ENCODE measurements around the gene ATG14.

- TF ChIP-seq TAF1 (IDR thresholded peaks at IDR 0.05; ENCODE audit: low read depth, low read length): no peak
- TF ChIP-seq CTCF (IDR thresholded peaks at IDR 0.05; ENCODE audit: control extremely low read depth in 1 of 3, insufficient read depth in 1 of 3, low read depth in 1 of 3, low read length in 3 of 3): no peak
- TF ChIP-seq POLR2AphosphoS5 (IDR thresholded peaks at IDR 0.05; ENCODE audit: low read depth, low read length): no peak
- no peak for TF ChIP-seq JUN (IDR thresholded peaks at IDR 0.05; ENCODE audit: low read depth, low read length)
- no peak for TF ChIP-seq CREB1 (IDR thresholded peaks at IDR 0.05)
- TF ChIP-seq MAX (IDR thresholded peaks at IDR 0.05): no peak
- TF ChIP-seq NRF1 (IDR thresholded peaks at IDR 0.05; ENCODE audit: low read depth, low read length): no peak
- TF ChIP-seq BCL11A (IDR thresholded peaks at IDR 0.05; ENCODE audit: low read depth in 2 of 2, low read length in 2 of 2): no peak
- TF ChIP-seq EP300 (IDR thresholded peaks at IDR 0.05; ENCODE audit: borderline replicate concordance in 1 of 2, low read depth in 2 of 2, low read length in 2 of 2): no peak
- no peak for TF ChIP-seq RXRA (IDR thresholded peaks at IDR 0.05; ENCODE audit: insufficient read depth, low read depth, low read length)
- TF ChIP-seq JUND (IDR thresholded peaks at IDR 0.05; ENCODE audit: low read length): no peak
Measured at GRCh38 chr14:55347040-55347439, 64.6 kb downstream of the ATG14 start.

Data from H1 (cell line).